Peyer's patch (tissue), 4 donors: ENCODE data around the gene PABPN1L. TPM values are rescaled to one million over a fixed set of nuclear protein-coding genes. Genes with fewer than 3 reads are reported as not detected.

Experiments
- DNase-seq, 3 donors: peaks; one replicate each; pipeline ENCODE4 v3.0.0-alpha.2; 2017 to 2019
- H3K27ac ChIP-seq, 4 donors: fragments of 200-600 bp; sonication (generic); one replicate each; pipeline ENCODE4 v1.5.1; 2016 to 2019
- H3K27me3 ChIP-seq, 2 donors: fragments of 200-600 bp; sonication (generic); one replicate each; pipeline ENCODE4 v1.5.1; 2019
- H3K36me3 ChIP-seq, 3 donors: fragments of 200-600 bp; sonication (generic); one replicate each; pipeline ENCODE4 v1.5.1; 2016 to 2019
- H3K4me1 ChIP-seq, 4 donors: fragments of 200-600 bp; sonication (generic); one replicate each; pipeline ENCODE4 v1.5.1; 2016 to 2019
- H3K4me3 ChIP-seq, 4 donors: fragments of 200-600 bp; sonication (generic); 1 replicate in 3 of 4; 2 replicates in 1 of 4; pipeline ENCODE4 v1.5.1; 2016 to 2019; ENCODE audit warnings: mild to moderate bottlenecking in 1 of 4
- H3K9me3 ChIP-seq, 4 donors: fragments of 200-600 bp; sonication (generic); one replicate each; pipeline ENCODE4 v1.5.1; 2016 to 2019; ENCODE audit warnings: mild to moderate bottlenecking in 1 of 4
- POLR2A ChIP-seq, 2 donors: fragments of 450-650 bp; IDR thresholded peaks; one replicate each; pipeline ENCODE4 v1.5.1; 2017; ENCODE audit warnings: antibody characterized with exemption in 2 of 2, mild to moderate bottlenecking in 2 of 2, moderate library complexity in 2 of 2
- total RNA-seq, 4 donors: library from RNA; depleted of rRNA; stranded (reverse); fragments of >200 nt; gene quantifications; one replicate each; pipeline ENCODE4 v1.1.0, GENCODE V29; 2016
- TF ChIP-seq, protein P1 (sequence below), 6 experiments: fragments of 450-650 bp in 4 of 6; fragments of 200-600 bp in 2 of 6; sonication (generic) in 1 of 6; IDR thresholded peaks; one replicate each; pipeline ENCODE4 v1.5.1; 2017 to 2019; ENCODE audit warnings: antibody characterized with exemption in 6 of 6, mild to moderate bottlenecking in 3 of 6, moderate library complexity in 1 of 6

Gene PABPN1L
- total RNA-seq, 4 donors from 2014 or later: not detected

GRCh38 chr16:88871730-88872416 lies 5.4 kb upstream of the PABPN1L start:
- Histone ChIP-seq H3K4me3 (no peak overlapping the region), H3K9me3 (no peaks in the 10 kb centered on the region), H3K4me1 (peaks cover 0 to 5% (median 2%) of the 10 kb centered on the region in 4 donors), H3K36me3 (no peaks in the 10 kb centered on the region), H3K27ac (no peak overlapping the region), H3K27me3 (no peaks in the 10 kb centered on the region)
- DNase-seq: no peak
- TF ChIP-seq, protein P1, sequence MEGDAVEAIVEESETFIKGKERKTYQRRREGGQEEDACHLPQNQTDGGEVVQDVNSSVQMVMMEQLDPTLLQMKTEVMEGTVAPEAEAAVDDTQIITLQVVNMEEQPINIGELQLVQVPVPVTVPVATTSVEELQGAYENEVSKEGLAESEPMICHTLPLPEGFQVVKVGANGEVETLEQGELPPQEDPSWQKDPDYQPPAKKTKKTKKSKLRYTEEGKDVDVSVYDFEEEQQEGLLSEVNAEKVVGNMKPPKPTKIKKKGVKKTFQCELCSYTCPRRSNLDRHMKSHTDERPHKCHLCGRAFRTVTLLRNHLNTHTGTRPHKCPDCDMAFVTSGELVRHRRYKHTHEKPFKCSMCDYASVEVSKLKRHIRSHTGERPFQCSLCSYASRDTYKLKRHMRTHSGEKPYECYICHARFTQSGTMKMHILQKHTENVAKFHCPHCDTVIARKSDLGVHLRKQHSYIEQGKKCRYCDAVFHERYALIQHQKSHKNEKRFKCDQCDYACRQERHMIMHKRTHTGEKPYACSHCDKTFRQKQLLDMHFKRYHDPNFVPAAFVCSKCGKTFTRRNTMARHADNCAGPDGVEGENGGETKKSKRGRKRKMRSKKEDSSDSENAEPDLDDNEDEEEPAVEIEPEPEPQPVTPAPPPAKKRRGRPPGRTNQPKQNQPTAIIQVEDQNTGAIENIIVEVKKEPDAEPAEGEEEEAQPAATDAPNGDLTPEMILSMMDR (IDR thresholded peaks at IDR 0.05): no peak
- no peak for TF ChIP-seq POLR2A (IDR thresholded peaks at IDR 0.05)

DNA sequence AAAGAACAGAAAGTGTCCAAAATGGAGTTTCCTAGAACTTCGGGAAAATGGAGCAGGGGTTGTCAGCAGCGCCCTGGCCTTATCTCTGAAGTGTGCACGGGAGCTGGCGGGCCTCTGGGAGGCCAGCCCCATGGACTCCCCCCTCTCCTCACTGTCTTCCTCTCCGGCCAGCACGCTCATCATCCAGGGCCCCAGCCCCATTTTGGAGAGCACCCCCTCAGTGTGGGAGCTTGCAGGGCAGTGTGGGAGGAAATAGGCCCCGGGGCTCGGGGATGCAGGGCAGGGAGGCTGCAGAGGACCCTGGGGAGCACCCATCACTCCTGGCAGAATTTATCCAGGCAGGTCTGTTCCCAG lies 4.9 kb upstream of the PABPN1L start:
- Histone ChIP-seq H3K4me1 (peaks cover 0 to 5% (median 2%) of the 10 kb centered on the region in 4 donors), H3K9me3 (no peaks in the 10 kb centered on the region), H3K27ac (no peak overlapping the region), H3K4me3 (no peak overlapping the region), H3K27me3 (no peaks in the 10 kb centered on the region), H3K36me3 (no peaks in the 10 kb centered on the region)
- TF ChIP-seq, protein P1 (IDR thresholded peaks at IDR 0.05): no peak
- TF ChIP-seq POLR2A (IDR thresholded peaks at IDR 0.05): no peak
- DNase-seq: no peak

DNA sequence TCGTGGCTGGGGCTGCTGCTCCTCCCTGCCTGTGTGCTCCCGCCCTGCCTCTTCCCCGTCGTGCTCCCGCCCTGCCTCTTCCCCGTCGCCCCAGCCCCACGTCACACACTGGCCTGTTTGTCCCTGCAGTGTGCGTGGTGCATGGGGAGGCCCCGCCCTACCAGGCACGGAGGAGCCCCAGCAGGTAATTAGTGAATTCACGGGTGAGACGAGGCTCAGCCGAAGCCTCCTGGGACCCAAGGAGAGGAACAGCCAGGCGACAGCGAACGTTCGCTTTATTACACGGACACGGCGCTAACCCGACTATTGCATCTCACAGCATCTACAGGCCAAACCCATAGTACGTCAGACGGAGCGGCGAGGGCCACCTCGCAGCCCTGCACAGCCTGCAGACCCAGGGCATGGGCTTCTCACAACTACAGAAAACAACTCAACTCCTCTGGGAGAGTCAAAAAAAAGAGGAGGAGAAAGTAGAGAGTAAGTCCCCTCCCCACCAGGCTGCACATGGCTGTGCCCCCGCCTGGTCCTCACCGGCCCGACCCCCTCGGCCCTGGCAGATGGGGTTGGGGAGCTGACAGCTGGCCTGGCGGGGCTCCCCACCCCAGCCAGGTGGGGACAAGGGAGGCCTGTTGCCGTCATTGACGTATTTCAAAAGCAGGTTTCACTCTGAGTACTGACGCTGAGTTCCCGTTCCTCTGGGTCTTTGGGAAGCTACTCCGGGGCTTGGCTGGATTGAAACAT lies 4.3 kb upstream of the PABPN1L start:
- Histone ChIP-seq H3K9me3 (no peaks in the 10 kb centered on the region), H3K4me1 (peaks cover 0 to 5% (median 2%) of the 10 kb centered on the region in 4 donors), H3K4me3 (peak overlapping the region in 1 of 4 donors; percentile 12), H3K27me3 (no peaks in the 10 kb centered on the region), H3K27ac (no peak overlapping the region), H3K36me3 (no peaks in the 10 kb centered on the region)
- TF ChIP-seq, protein P1 (IDR thresholded peaks at IDR 0.05): no peak
- TF ChIP-seq POLR2A (IDR thresholded peaks at IDR 0.05): no peak
- DNase-seq: peak in 2 of 3 donors; percentile 24 to 60

- no peak overlapping the region for H3K4me3 ChIP-seq
- no peak overlapping the region for H3K27ac ChIP-seq
- TF ChIP-seq POLR2A (IDR thresholded peaks at IDR 0.05): no peak
- TF ChIP-seq, protein P1 (IDR thresholded peaks at IDR 0.05): no peak
- no peaks in the 10 kb centered on the region for H3K9me3 ChIP-seq
- no peak for DNase-seq
- no peaks in the 10 kb centered on the region for H3K27me3 ChIP-seq
- no peaks in the 10 kb centered on the region for H3K36me3 ChIP-seq
- H3K4me1 ChIP-seq: peaks cover 0 to 5% (median 2%) of the 10 kb centered on the region in 4 donors
Measured at GRCh38 chr16:88869673-88869980, 3.2 kb upstream of the PABPN1L start.

- no peak for TF ChIP-seq POLR2A (IDR thresholded peaks at IDR 0.05)
- TF ChIP-seq, protein P1 (IDR thresholded peaks at IDR 0.05): no peak
- H3K9me3 ChIP-seq: no peaks in the 10 kb centered on the region
- H3K27ac ChIP-seq: no peak overlapping the region
- no peaks in the 10 kb centered on the region for H3K36me3 ChIP-seq
- DNase-seq: no peak
- peaks cover 0 to 5% (median 2%) of the 10 kb centered on the region in 4 donors for H3K4me1 ChIP-seq
- H3K4me3 ChIP-seq: no peak overlapping the region
- H3K27me3 ChIP-seq: no peaks in the 10 kb centered on the region
Measured at GRCh38 chr16:88868974-88869672, 2.7 kb upstream of the PABPN1L start.
